Activated CD4-positive, alpha-beta T cell treated with anti-CD3 and anti-CD28 coated beads, Interleukin-2, Interleukin-4, amounts not matched to agents 100 ng/mL and 50 ng/mL, durations not matched to agents 16 hours and 8 hours (primary cell): Measurements from ENCODE around the gene USH2A.

Source experiments
- DNase-seq: peaks from one replicate; pipeline ENCODE4 v3.0.0-alpha.2; 2020; ENCODE audit warnings: low spot score

Gene USH2A

DNA sequence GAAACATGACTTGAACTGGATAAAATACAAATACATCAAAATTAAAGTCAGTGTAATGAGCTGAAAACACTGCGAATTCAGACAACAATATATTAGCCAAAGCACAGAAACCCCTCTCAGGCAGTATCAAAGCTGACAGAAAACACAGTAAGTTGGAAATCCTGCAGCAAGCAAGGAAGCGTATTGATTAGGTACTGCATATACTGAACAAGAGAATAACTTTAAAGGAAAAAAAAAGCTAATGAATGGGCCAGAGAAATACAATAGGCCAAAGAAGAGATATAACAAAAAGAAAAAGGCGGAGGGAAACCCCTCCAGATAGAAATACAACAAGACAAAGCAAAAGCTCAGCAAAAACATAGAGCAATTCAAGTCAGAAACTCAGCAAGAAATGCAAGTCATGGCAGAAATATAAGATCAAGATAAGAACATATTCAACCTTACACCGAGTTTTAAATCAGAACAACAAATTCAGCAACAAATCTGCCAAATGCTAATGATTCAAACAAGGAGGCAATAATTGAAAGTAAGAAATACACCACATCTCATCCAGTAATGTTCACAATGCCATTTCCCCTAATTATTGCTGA is 299.0 kb downstream of the USH2A start:
- no peak for DNase-seq

DNA sequence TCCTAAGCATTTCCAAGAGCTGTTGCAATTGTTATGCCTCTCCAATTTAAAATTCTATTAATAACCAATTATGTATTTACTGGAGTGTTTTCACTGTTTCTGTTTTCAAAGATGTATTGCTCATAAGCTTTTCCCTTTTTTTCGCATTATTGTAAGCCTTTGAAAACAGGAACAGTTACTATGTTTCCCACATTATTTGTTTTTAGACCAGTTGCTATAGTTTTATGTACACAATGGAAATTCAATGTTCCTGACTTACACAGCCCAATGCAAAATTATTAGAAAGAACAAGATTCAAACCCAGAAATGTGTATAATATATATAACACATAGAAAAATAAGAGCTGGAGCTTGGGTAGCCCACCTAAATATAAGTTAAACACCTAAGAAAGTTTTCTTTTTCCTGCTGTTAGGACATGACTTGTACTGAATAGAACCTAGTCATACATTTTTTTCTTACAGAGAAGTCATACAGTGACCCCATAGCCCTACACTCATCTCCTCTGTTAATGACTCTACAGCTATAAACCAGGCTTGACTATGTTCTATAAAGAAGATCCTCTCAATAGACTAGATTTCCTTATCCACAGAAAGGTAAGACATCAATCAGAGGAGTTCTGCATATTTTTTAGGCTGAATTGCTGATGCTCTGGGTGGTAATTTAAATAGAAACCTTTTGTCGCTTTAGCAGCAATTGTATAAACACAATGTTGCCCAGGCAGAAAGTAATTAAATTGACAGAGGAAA is 299.6 kb downstream of the USH2A start:
- no peak for DNase-seq

- DNase-seq, result no peak
Measured at GRCh38 chr1:216119600-216119999, 303.6 kb downstream of the USH2A start.

GRCh38 chr1:216114180-216114579 is 309.1 kb downstream of the USH2A start:
- DNase-seq, result no peak

DNA sequence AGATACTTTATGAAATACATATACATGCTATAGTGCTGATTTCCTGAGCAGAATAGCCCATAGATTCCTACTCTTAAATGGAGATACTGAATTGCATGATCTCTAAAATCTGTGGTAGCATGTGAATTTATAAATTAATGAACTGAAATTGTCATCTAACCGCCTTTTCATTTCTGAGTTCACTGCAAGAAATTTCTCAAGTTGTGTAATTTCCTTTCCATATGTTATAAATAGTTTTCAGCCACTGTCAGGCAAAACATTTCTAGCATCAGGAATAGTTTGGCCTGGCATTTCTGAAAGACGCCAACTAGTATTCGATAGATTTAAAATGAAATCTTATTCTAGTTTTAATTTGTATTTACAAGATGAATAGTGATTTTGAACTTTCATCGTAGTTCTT is 310.1 kb downstream of the USH2A start:
- DNase-seq, result no peak

- DNase-seq, result no peak
Measured at GRCh38 chr1:216111842-216112241, 311.4 kb downstream of the USH2A start.

DNA sequence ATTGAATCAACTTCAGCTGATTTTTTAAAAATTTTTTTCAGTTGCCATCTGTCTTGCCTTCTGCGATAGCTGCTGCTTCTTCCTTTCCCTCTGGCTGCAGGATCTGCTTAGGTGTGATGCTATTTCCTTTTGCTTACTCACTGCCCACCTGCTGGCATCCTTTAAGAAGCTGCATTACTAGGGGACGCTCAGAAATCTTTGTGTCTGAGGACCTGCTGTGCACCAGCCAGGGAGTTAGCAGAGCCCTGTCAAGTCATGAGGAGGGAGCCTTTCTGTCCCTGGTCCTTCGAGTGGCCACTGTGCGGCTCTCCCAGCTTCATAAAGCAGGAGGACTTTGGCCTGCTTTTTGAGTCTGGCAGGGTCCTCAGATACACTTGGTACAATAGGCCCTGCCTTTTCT is 327.8 kb downstream of the USH2A start:
- DNase-seq, result no peak

GRCh38 chr1:216090556-216090955 is 332.7 kb downstream of the USH2A start:
- DNase-seq, result no peak

DNA sequence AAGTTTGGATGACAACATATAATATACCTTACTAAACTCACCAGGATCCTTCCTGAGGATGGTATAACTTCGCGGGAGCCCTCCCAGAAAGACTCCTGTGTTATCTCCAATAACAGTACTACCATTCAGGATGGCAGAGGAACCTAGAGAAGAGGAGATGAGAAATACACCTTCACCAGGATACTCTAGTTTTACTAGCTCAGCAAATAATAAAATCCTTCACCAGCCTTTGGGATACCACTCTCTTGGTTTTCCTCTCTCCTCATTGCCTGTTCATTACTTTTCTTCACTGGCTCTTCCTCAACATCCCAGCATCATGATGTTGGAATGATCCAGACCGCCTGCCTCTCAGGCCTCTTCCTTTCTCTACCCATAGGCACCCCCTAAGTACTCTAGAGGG is 336.6 kb downstream of the USH2A start:
- no peak for DNase-seq

DNA sequence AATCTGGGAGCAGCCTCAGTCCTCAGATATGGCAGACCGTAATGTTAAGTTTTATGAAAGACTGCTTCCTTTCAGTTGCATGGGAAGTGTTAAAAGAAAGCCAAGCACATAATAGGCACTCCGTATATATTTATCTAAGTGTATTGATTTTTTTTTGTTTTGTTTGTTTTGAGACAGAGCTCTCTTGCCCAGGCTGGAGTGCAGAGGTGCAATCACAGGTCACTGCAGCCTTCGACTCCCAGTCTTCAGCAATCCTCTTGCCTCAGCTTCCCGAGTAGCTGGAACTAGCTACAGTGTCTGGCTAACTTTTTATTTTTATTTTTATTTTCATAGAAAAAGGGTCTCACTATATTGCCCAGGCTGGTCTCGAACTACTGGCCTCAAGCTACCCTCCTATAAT is 341.8 kb downstream of the USH2A start:
- no peak for DNase-seq

- no peak for DNase-seq
Measured at GRCh38 chr1:216076751-216077150, 346.5 kb downstream of the USH2A start.

DNA sequence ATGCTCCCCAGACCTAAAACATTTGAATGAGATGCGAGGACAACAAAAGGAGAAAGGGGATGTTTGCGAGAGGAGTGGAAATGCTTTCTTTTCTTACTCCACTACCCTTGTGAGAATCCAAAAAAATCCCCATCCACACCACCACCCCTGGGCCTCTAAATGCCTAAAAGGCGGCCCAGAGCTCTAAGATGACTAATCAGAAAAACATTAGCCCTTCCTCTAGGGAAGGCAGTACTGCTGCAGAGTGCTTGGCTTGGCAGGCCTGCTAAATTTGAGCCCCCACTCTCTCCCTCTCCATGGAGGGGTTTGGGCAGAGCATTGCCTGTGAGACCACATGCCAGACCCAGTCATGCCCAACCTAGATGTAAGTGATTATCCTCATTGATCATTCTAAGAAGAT is 347.9 kb downstream of the USH2A start:
- no peak for DNase-seq

DNA sequence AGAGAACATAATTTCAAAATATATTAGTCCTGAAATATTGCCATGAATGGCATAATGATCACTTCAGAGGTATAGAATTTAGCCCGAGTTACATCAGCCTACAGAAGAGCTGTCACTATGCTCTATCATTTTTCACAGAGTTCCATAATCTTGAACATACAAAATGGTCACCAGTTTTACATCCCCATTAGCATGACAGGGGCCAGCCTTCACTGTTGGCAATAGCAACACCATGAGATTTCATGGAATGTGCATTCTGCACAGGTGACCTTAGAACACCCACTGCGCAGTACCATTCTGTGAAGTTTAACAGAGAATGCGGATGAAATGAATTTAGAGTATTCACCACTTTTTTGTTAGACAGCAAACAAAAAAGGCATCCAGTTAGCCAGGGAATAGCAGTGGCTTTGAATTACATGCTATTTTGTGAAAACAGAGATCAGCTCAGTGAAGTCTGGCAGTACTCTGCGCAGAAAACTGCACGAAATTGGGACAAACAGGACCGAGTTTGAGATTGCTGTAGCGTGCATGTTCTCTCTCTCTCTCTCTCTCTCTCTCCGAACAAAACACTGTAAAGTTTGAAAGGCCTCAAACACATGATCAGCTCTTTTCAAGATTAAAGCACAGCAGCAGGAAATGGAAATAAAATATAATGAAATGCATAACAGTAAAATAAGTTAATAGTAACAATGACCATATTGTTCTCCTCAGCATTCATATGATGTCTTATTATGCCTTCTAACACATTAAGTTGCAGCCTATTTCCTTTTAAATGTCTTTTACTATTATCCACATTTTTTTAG is 349.3 kb downstream of the USH2A start:
- no peak for DNase-seq

GRCh38 chr1:216071262-216071661 is 352.0 kb downstream of the USH2A start:
- no peak for DNase-seq

DNA sequence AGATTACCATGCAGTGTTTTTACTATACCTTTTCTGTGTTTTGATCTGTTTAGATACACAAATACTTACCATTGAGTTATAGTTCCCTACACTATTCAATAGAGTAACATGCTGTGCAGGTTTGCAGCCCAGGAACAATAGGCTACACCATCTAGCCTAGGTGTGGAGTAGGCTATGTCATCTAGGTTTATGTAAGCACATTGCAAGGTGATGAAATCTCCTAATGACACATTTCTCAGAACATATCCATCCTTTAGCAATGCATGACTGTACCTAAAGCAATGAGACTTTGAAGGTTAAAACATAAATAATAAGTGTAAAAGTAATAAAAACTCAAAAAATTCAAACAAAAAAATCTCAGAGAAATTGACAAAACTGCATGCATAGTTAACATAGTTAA is 358.6 kb downstream of the USH2A start:
- DNase-seq, result no peak

GRCh38 chr1:216057947-216058346 is 365.3 kb downstream of the USH2A start:
- no peak for DNase-seq

GRCh38 chr1:216057063-216057462 is 366.2 kb downstream of the USH2A start:
- DNase-seq, result no peak

DNA sequence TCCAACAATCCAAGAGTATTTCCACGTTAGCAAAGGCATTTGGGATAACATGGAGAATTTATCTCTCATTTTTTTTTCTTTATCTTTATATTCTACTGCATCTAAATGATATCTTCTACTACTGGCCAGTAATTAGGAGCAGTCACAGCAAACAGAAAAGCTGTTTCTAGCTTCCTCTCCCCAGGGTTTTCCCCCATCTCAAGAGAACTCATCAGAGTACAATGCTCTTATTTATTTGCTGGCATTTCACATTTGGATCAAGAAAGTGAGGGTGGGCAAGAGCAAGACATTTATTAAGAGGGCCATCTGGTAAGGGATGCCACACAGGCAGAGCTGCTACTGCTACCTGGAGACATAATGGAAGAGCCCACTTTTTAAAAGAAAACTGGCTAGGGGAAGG is 368.2 kb downstream of the USH2A start:
- no peak for DNase-seq

GRCh38 chr1:216054600-216054999 is 368.6 kb downstream of the USH2A start:
- no peak for DNase-seq

GRCh38 chr1:216051071-216051470 is 372.2 kb downstream of the USH2A start:
- DNase-seq, result no peak

DNA sequence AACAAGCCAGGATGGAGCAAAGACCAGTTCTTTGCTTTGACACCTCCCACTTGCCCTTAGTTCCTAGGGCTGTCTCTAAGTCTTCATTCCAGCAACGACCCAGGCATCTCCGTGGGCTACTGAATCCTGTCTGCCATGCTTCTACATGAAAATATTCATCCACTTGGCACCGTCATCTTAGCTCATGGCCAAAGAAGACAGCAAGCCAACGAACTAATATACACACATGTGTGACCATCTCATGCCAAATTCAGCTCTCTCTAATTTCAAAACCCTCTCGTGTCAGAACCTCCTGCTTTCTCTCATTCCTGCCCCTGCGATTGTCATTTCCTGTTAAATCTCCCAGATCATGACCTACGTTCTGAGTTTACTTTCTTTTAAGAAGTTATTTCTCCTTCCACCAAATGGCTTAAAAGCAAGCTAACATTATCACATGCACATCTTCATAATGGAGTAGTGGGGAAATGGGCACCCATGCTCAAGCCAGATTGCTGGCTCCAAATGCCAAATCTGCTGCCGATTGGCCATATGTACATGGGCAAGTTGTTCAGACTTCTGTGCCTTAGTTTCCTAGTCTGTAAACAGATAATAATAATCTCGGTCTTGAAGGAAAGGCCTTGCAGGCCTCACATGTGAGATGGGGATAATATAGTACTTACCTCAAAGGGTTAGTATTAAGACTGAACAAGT is 373.4 kb downstream of the USH2A start:
- DNase-seq, result no peak

DNA sequence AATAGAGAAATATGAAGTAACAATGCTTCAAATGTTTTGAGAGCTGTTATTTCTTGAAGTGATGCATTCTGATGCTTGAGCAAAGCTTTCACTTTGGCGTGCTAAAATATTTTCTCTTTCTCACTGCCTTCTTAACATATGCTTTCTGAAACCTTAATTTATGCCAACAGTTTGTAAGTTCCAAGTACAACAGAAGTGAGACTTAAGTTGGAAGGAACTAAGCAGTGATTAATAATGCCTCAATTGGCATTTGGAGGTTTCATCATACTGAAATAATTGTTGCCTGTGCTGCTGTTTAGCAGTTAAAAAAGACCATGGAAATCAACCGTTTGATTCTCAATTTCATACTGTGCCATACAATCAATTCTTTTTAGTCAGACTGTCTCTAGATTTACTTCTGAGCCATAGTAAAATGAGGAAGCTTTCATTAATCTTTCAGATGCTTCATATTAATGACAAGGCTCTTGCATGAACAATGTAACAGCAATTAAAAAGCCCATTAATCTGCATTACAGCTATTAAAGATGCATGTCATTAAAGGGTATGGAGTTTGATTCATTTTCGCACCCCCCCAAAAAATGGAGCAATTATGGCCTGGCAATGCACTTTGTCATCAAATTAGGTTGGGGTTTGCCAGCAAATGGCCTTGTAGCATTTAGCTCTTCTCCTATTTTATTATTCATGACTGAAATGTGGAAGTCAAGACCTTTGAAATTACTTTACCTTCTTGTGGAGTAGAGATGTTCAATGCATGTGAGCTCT is 375.3 kb downstream of the USH2A start:
- no peak for DNase-seq
